Left ventricle myocardium superior (tissue), 1 donor: ENCODE measurements around the gene DYRK2. TPM values are rescaled to one million over a fixed set of nuclear protein-coding genes. Genes with fewer than 3 reads are reported as not detected.

ENCODE experiments used
- ATAC-seq: fragments of 200-7000 bp; cut with Tn5 transposase; one replicate; pipeline ENCODE4 v1.9.1; 2020; ENCODE audit warnings: mild to moderate bottlenecking, moderate library complexity
- DNase-seq: peaks from one replicate; pipeline ENCODE4 v3.0.0-alpha.2; 2020
- intact Hi-C: fragments of 100-400 bp; cut with micrococcal nuclease; formaldehyde crosslinking; loops from one replicate; pipeline ENCODE4 v1.11.0; 2022
- long read RNA-seq: library from polyadenylated mRNA; unstranded; transcript quantifications from one replicate; pipeline ENCODE4 v2.0.0, GENCODE V29; 2021
- total RNA-seq: library from RNA; stranded (reverse); fragmentation: NEBNext Ultra II Directional; extraction: Animal tissue kit (Norgen Biotek cat#: 25700); gene quantifications from one replicate; pipeline ENCODE4 v1.2.1, GENCODE V29; 2021
- donor health status: DM: no; HTN: yes; CAD: no; lungs with severe emphysema.

Gene DYRK2
- 41.5 TPM for total RNA-seq
- long read RNA-seq, full-length matches to known transcripts: 47 of 57 reads
- long read RNA-seq, partial matches to known transcripts: 0 of 57 reads
- long read RNA-seq, other reads (novel, unspliced or antisense): 10 of 57 reads

- ATAC-seq: peak; percentile 72
- intact Hi-C loops: no loop called here
- DNase-seq: peak; percentile 93
Measured at GRCh38 chr12:67648521-67649260, at the start of gene DYRK2. Gene DYRK2 (plus strand): TSS chr12:67648745. CDS start chr12:67649134, 389 bp downstream.

GRCh38 chr12:67599691-67600090 lies 48.9 kb upstream of the DYRK2 start:
- intact Hi-C loops: no loop called here
- no peak for DNase-seq
- no peak for ATAC-seq

- ATAC-seq (no peak), DNase-seq (no peak)
- intact Hi-C loops: no loop called here
Measured at GRCh38 chr12:67601126-67601525, 47.4 kb upstream of the DYRK2 start.

- no peak for DNase-seq
- intact Hi-C loops: no loop called here
Measured at GRCh38 chr12:67609226-67609870, 39.2 kb upstream of the DYRK2 start.

GRCh38 chr12:67613040-67613439 lies 35.5 kb upstream of the DYRK2 start:
- DNase-seq (no peak), ATAC-seq (no peak)
- intact Hi-C loops: no loop called here

More at GRCh38 chr12:67609226-67609870, 39.2 kb upstream of the DYRK2 start:
- ATAC-seq: no peak

- DNase-seq (no peak), ATAC-seq (no peak)
- intact Hi-C loops: no loop called here
Measured at GRCh38 chr12:67617629-67618028, 30.9 kb upstream of the DYRK2 start.

GRCh38 chr12:67618303-67618702 lies 30.2 kb upstream of the DYRK2 start:
- no peak for ATAC-seq
- intact Hi-C loops: no loop called here

GRCh38 chr12:67621112-67621511 lies 27.4 kb upstream of the DYRK2 start:
- no peak for DNase-seq
- ATAC-seq: no peak
- intact Hi-C loops: no loop called here

More at GRCh38 chr12:67618303-67618702, 30.2 kb upstream of the DYRK2 start:
- DNase-seq: no peak

GRCh38 chr12:67621926-67622325 lies 26.6 kb upstream of the DYRK2 start:
- ATAC-seq (no peak), DNase-seq (no peak)
- intact Hi-C loops: no loop called here

- no peak for ATAC-seq
- DNase-seq: no peak
- intact Hi-C loops: no loop called here
Measured at GRCh38 chr12:67623259-67623658, 25.3 kb upstream of the DYRK2 start.

- intact Hi-C loops: no loop called here
- DNase-seq (no peak), ATAC-seq (no peak)
Measured at GRCh38 chr12:67624355-67624754, 24.2 kb upstream of the DYRK2 start.

GRCh38 chr12:67625004-67625403 lies 23.5 kb upstream of the DYRK2 start:
- intact Hi-C loops: no loop called here
- no peak for DNase-seq
- no peak for ATAC-seq

- no peak for DNase-seq
- intact Hi-C loops: no loop called here
- ATAC-seq: no peak
Measured at GRCh38 chr12:67626156-67626555, 22.4 kb upstream of the DYRK2 start.

- peak; percentile 62 for ATAC-seq
- DNase-seq: peak; percentile 33
Measured at GRCh38 chr12:67630373-67631088, 18.0 kb upstream of the DYRK2 start.

GRCh38 chr12:67632005-67632404 lies 16.5 kb upstream of the DYRK2 start:
- ATAC-seq: no peak
- intact Hi-C loops: no loop called here
- DNase-seq: no peak

More at GRCh38 chr12:67630373-67631088, 18.0 kb upstream of the DYRK2 start:
- intact Hi-C loops: no loop called here

GRCh38 chr12:67633024-67633610 lies 15.4 kb upstream of the DYRK2 start:
- DNase-seq: no peak
- intact Hi-C loops: no loop called here
- ATAC-seq: no peak

GRCh38 chr12:67633708-67634107 lies 14.8 kb upstream of the DYRK2 start:
- ATAC-seq: peak; percentile 63
- intact Hi-C loops: no loop called here
- peak; percentile 64 for DNase-seq

GRCh38 chr12:67634303-67634761 lies 14.2 kb upstream of the DYRK2 start:
- no peak for DNase-seq
- ATAC-seq: peak; percentile 55
- intact Hi-C loops: no loop called here

GRCh38 chr12:67637718-67638117 lies 10.8 kb upstream of the DYRK2 start:
- intact Hi-C loops: no loop called here
- DNase-seq: no peak
- ATAC-seq: no peak
